NB4 (cell line): Measurements from ENCODE around the gene PSENEN.

Experiments
- MYC ChIP-seq: IDR thresholded peaks from 2 replicates; pipeline ENCODE4 v1.6.1; 2011; ENCODE audit warnings: low read depth, low read length
- POLR2A ChIP-seq: IDR thresholded peaks from 2 replicates; pipeline ENCODE4 v1.6.1; 2011; ENCODE audit warnings: mild to moderate bottlenecking; ENCODE audit not compliant: insufficient read length; ENCODE audit errors: extremely low read depth
- TF ChIP-seq, protein P1 (sequence below): IDR thresholded peaks from one replicate; pipeline ENCODE4 v1.5.1; 2012; ENCODE audit warnings: low read depth, low read length
- TF ChIP-seq, protein P2 (sequence below): IDR thresholded peaks from 2 replicates; pipeline ENCODE4 v1.6.1; 2011; ENCODE audit warnings: low read depth, low read length

DNA sequence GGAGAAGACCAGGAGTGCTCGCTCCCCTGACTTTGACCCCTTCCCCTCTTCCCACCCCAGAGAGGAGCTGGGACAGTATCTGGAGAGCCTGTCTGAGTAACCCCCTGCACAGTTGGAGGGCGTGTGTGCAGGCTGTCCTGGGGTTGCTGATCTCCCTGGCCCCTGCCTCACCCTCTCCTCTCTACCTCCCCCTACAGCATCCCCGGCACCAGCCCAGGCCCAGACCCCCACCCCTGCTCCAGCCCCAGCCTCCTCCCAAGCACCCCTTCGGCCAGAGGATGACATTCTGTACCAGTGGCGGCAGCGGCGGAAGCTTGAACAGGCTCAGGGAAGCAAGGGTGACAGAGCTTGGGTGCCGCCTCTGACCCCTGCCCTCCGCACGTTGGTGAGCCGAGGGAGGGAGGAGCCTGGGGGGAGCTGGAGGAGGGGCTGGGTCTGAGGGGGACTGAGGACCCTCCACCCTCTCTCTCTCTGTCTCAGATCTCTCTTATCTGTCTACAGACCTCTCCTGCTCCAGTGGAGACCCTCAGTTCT lies 21.2 kb downstream of the PSENEN start:
- TF ChIP-seq POLR2A (no peak), MYC (no peak)
- TF ChIP-seq, protein P1, sequence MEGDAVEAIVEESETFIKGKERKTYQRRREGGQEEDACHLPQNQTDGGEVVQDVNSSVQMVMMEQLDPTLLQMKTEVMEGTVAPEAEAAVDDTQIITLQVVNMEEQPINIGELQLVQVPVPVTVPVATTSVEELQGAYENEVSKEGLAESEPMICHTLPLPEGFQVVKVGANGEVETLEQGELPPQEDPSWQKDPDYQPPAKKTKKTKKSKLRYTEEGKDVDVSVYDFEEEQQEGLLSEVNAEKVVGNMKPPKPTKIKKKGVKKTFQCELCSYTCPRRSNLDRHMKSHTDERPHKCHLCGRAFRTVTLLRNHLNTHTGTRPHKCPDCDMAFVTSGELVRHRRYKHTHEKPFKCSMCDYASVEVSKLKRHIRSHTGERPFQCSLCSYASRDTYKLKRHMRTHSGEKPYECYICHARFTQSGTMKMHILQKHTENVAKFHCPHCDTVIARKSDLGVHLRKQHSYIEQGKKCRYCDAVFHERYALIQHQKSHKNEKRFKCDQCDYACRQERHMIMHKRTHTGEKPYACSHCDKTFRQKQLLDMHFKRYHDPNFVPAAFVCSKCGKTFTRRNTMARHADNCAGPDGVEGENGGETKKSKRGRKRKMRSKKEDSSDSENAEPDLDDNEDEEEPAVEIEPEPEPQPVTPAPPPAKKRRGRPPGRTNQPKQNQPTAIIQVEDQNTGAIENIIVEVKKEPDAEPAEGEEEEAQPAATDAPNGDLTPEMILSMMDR, result no peak
- TF ChIP-seq, protein P2, sequence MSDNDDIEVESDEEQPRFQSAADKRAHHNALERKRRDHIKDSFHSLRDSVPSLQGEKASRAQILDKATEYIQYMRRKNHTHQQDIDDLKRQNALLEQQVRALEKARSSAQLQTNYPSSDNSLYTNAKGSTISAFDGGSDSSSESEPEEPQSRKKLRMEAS, result no peak
